Tibial nerve (tissue), 4 donors: ENCODE data around the gene ADAMTS18. TPM values are rescaled to one million over a fixed set of nuclear protein-coding genes. Genes with fewer than 3 reads are reported as not detected.

Experiments
- DNase-seq, 2 donors: peaks; one replicate each; pipeline ENCODE4 v3.0.0-alpha.2; 2019; ENCODE audit warnings: low spot score in 2 of 2
- H3K27ac ChIP-seq, 4 donors: fragments of 200-600 bp; sonication (generic) in 3 of 4; one replicate each; pipeline ENCODE4 v1.5.1; 2017 to 2019; ENCODE audit warnings: mild to moderate bottlenecking in 1 of 4
- H3K27me3 ChIP-seq, 2 donors: fragments of 200-600 bp; sonication (generic) in 1 of 2; one replicate each; pipeline versions ENCODE4 v1.5.1 to v1.6.0; 2017 to 2019
- H3K36me3 ChIP-seq, 3 donors: fragments of 200-600 bp; sonication (generic); one replicate each; pipeline ENCODE4 v1.5.1; 2018 to 2019
- H3K4me1 ChIP-seq, 4 donors: fragments of 200-600 bp; sonication (generic) in 3 of 4; one replicate each; pipeline ENCODE4 v1.5.1; 2017 to 2019
- H3K4me3 ChIP-seq, 4 donors: fragments of 200-600 bp; sonication (generic) in 3 of 4; one replicate each; pipeline ENCODE4 v1.5.1; 2017 to 2019; ENCODE audit warnings: mild to moderate bottlenecking in 1 of 4, moderate library complexity in 1 of 4
- H3K9me3 ChIP-seq, 4 donors: fragments of 200-600 bp; sonication (generic) in 3 of 4; one replicate each; pipeline ENCODE4 v1.5.1; 2017 to 2019
- CTCF ChIP-seq, 5 experiments: fragments of 200-600 bp in 3 of 5; fragments of 450-650 bp in 2 of 5; sonication (generic) in 3 of 5; IDR thresholded peaks; one replicate each; pipeline ENCODE4 v1.5.1; 2016 to 2019; ENCODE audit warnings: antibody characterized with exemption in 5 of 5, mild to moderate bottlenecking in 3 of 5, moderate library complexity in 2 of 5
- EP300 ChIP-seq, 2 donors: sonication (generic); formaldehyde crosslinking; IDR thresholded peaks; one replicate each; pipeline ENCODE4 v1.6.1; 2017; ENCODE audit warnings: antibody characterized with exemption in 2 of 2, mild to moderate bottlenecking in 1 of 2
- POLR2A ChIP-seq, 2 donors: fragments of 450-650 bp; IDR thresholded peaks; one replicate each; pipeline ENCODE4 v1.6.1; 2017; ENCODE audit warnings: antibody characterized with exemption in 2 of 2, mild to moderate bottlenecking in 2 of 2, moderate library complexity in 2 of 2
- WGBS, 2 donors: methylation state at CpG; one replicate each; pipeline ENCODE4 v1.1.5; 2018; 5-methylcytosine and 5-hydroxymethylcytosine counted together
- total RNA-seq, 4 donors: library from RNA; depleted of rRNA; stranded (reverse); fragments of >200 nt; gene quantifications; one replicate each; pipeline ENCODE4 v1.1.0, GENCODE V29; 2016

The ADAMTS18 gene
- total RNA-seq, 4 donors from 2014 or later, result under 0.01 to 0.60 (median 0.21) TPM

DNA sequence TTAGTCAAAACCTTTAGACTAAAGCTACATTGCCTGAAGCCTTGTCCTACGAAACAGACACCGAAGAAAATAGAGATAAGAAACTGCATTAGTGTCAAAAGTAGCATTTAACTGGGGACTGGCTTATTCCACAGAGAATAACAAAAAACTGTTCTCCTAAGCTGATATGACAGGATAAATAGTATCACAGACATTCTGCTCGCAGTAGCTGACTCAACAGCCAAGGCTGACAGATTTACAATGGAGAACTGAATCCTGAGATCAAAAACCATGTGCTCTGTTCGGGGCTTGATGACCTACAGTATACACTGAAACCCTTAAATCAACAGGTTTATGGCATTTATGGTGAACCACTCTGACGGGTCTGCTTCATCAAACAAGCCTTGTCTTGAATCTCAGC is 25.5 kb downstream of the ADAMTS18 start:
- WGBS, 2 donors, result 35 to 41% methylated on average over 5 of the region's 5 CpGs
- TF ChIP-seq CTCF (IDR thresholded peaks at IDR 0.05) (no peak), EP300 (IDR thresholded peaks at IDR 0.05) (no peak), POLR2A (IDR thresholded peaks at IDR 0.05) (no peak)
- Histone ChIP-seq H3K9me3 (peaks cover 0 to 11% (median 3%) of the 10 kb centered on the region in 4 donors), H3K27ac (no peak overlapping the region), H3K4me1 (no peaks in the 10 kb centered on the region), H3K4me3 (no peak overlapping the region), H3K36me3 (no peaks in the 10 kb centered on the region), H3K27me3 (no peaks in the 10 kb centered on the region)
- DNase-seq, result no peak

- Histone ChIP-seq H3K9me3 (peaks cover 0 to 11% (median 3%) of the 10 kb centered on the region in 4 donors), H3K27ac (no peak overlapping the region), H3K27me3 (no peaks in the 10 kb centered on the region), H3K36me3 (no peaks in the 10 kb centered on the region), H3K4me1 (no peaks in the 10 kb centered on the region), H3K4me3 (no peak overlapping the region)
- no peak for DNase-seq
- no peak for TF ChIP-seq EP300 (IDR thresholded peaks at IDR 0.05)
- no peak for TF ChIP-seq CTCF (IDR thresholded peaks at IDR 0.05)
- no peak for TF ChIP-seq POLR2A (IDR thresholded peaks at IDR 0.05)
Observed at GRCh38 chr16:77408607-77409006, 26.2 kb downstream of the ADAMTS18 start.

GRCh38 chr16:77406680-77407079 is 28.2 kb downstream of the ADAMTS18 start:
- no peak for DNase-seq
- Histone ChIP-seq H3K4me1 (no peaks in the 10 kb centered on the region), H3K27ac (no peak overlapping the region), H3K4me3 (no peak overlapping the region), H3K27me3 (no peaks in the 10 kb centered on the region), H3K9me3 (peaks cover 0 to 11% (median 3%) of the 10 kb centered on the region in 4 donors), H3K36me3 (no peaks in the 10 kb centered on the region)
- no peak for TF ChIP-seq CTCF (IDR thresholded peaks at IDR 0.05)
- TF ChIP-seq POLR2A (IDR thresholded peaks at IDR 0.05), result no peak
- TF ChIP-seq EP300 (IDR thresholded peaks at IDR 0.05), result no peak
- WGBS, 2 donors, result 90 to 92% methylated on average over 1 of the region's 1 CpG

DNA sequence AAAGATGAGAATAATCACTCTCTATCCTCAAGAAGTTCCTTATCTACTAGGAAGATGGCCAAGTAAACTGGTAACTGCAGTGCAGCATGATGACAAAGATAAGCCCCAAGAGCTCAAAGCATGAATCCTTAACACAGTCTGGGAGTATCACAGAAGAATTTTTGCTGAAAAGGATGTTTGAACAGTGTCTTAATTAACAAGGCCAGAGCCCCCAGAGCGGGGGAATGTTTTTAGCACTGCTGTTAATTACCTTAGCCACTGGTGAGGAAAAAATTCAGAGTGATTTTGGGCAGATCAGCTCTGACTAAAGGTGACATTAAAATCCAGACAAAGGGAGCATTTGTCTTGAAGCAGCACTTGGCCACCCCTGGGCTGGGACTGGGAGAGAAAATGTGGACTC is 30.1 kb downstream of the ADAMTS18 start:
- Histone ChIP-seq H3K9me3 (peaks cover 0 to 11% (median 3%) of the 10 kb centered on the region in 4 donors), H3K27ac (no peak overlapping the region), H3K36me3 (no peaks in the 10 kb centered on the region), H3K27me3 (no peaks in the 10 kb centered on the region), H3K4me3 (no peak overlapping the region), H3K4me1 (no peaks in the 10 kb centered on the region)
- 75 to 76% methylated on average over 1 of the region's 1 CpG for WGBS, 2 donors
- no peak for DNase-seq
- TF ChIP-seq CTCF (IDR thresholded peaks at IDR 0.05) (no peak), POLR2A (IDR thresholded peaks at IDR 0.05) (no peak), EP300 (IDR thresholded peaks at IDR 0.05) (no peak)

GRCh38 chr16:77403732-77404131 is 31.1 kb downstream of the ADAMTS18 start:
- no peaks in the 10 kb centered on the region for H3K4me1 ChIP-seq
- TF ChIP-seq EP300 (IDR thresholded peaks at IDR 0.05) (no peak), POLR2A (IDR thresholded peaks at IDR 0.05) (no peak), CTCF (IDR thresholded peaks at IDR 0.05) (no peak)
- no peak overlapping the region for H3K4me3 ChIP-seq
- H3K27me3 ChIP-seq, result no peaks in the 10 kb centered on the region
- H3K9me3 ChIP-seq, result peaks cover 0 to 11% (median 3%) of the 10 kb centered on the region in 4 donors
- H3K36me3 ChIP-seq, result no peaks in the 10 kb centered on the region
- no peak overlapping the region for H3K27ac ChIP-seq
- no peak for DNase-seq
- WGBS, 2 donors, result 39 to 40% methylated on average over 2 of the region's 2 CpGs
